Right renal pelvis (tissue), 4 donors: ENCODE results near the gene INPP5D. TPM values are rescaled to one million over a fixed set of nuclear protein-coding genes. Genes with fewer than 3 reads are reported as not detected.
A peak's percentile ranks its signal among the peaks of the same experiment; 100 is the strongest.
"Not testable (repeated sequence)": the region's sequence is repeated elsewhere in the genome, so short reads cannot be mapped to it uniquely, and the experiment has no call there.

ENCODE experiments used
- DNase-seq, 4 donors: peaks; one replicate each; pipeline ENCODE4 v3.0.0-alpha.2; 2013; ENCODE audit warnings: low read depth in 4 of 4, low spot score in 3 of 4, missing footprints in 1 of 4
- polyA plus RNA-seq, 4 donors: library from polyadenylated mRNA; unstranded; fragments of 120-200 nt; gene quantifications; one replicate each; pipeline ENCODE4 v1.2.1, GENCODE V29; 2013; ENCODE audit not compliant: insufficient read length in 4 of 4

INPP5D gene
- polyA plus RNA-seq, 4 donors = 5.4 to 10.7 (median 6.9) TPM

DNA sequence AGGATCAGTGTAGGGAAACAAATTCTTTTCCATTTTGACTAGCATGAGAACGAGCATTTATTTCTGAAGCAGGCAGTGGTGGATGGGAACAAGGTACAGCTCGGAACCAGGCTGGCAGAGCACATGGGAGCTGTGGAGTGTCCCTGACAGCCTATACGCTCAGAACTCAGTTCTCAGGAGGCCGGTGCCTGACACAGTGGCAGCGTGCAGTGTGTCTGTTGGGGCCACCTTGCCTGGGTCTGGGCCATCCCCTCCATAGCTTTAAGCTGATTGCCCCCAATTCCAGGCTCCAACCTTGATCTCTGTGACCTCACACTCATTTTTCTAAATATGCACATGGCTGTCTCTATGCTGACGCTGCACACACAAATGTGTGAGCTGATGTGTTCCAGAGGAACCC lies 136.9 kb downstream of the INPP5D start:
- no peak for DNase-seq

DNA sequence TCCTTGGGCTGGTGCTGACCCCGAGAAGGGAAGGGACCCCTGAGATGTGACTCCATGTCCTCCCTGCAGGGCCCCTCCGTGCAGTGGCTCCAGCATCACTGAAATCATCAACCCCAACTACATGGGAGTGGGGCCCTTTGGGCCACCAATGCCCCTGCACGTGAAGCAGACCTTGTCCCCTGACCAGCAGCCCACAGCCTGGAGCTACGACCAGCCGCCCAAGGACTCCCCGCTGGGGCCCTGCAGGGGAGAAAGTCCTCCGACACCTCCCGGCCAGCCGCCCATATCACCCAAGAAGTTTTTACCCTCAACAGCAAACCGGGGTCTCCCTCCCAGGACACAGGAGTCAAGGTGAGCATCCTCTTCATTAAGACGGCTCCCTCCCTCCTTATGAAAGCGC lies 137.9 kb downstream of the INPP5D start:
- no peak for DNase-seq

DNA sequence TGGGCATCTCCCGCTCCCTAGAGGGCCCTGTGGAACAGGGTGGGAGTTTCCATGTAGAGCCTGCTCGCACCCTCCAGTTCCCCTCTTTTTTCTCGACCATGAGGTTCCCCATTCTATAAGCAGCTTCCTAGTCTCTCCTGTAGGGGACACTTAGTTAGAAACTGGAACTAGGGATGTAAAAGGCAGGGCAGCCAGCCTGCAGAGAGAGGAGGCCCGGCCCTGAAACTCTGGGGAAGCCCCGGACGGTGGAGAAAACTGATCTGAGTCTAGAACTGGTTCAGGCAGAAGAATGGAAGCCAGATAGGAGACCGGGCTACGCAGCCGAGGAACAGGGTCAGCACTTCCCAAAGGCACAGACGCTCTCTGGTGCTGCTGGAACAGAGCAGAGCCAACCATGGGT lies 139.7 kb downstream of the INPP5D start:
- no peak for DNase-seq

DNA sequence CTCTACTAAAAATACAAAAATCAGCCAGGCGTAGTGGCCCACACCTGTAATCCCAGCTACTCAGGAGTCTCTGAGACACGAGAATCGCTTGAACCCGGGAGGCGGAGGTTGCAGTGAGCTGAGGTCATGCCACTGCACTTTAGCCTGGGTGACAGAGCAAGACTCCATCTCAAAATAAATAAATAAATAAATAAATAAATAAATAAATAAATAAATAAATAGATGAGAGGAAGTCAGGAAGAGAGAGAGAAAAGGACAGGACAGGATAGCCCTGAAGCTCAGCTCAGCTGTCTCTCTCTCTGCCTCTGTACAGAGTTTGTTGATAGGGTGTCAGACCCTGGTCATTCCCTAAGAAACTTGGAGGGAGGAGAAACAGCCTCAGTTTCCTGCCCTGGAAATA lies 140.6 kb downstream of the INPP5D start:
- not testable (repeated sequence) for DNase-seq

DNA sequence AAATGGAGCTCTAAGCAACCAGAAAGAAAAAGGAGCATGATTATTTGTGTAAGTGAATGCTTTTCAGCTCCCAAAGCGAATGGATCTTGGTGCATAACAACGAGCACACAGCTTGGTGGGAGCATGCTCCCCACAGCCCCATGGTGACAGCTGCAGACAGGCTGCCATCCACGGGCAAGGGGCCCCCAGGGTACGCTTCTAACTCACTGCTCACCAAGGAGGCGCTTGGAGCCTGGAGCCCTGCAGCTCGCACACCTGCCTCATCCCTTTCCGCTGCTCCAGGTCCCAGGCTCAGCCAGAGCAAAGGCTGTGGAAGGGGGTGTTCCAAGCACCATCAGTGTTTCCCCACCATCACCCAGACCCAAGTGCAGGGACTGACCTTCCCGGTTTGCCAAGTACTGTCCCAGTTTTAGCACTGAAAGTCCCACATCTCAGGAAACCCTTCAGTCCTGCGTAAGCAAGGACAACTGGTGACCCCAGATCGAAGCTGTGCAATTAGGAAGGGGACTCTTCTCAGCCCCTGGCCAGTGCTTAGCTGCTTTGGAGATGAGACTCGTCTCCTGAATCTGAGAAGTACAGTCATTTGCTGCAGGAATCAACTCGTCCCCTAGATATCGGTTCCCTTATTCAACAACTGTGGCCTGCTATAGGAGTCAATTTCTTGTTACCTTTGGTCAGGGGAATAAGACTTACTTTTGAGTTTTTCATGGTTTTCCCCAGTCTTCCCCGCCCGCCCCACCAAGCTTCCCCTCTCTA lies 141.3 kb downstream of the INPP5D start:
- DNase-seq = no peak

DNA sequence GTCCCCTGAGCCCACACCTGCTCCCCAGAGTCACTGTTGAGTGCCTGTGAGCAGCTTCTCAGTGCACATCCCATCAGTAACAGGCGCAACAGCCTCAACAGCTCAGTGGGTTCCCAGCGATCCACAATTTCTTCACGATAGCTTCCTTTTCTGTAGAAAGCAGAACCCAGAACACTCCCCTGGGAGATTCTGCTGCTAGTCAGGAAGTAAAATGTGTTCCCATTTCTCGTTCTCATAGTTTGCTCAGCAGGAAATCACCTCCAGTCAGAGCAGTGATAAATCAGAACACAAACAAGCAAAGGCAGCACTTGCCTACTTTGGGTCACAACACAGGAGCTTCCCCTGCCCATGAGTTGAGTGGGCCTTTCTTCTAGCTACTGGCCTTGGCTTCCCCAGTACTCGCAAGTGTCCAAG lies 142.4 kb downstream of the INPP5D start:
- DNase-seq = no peak

DNA sequence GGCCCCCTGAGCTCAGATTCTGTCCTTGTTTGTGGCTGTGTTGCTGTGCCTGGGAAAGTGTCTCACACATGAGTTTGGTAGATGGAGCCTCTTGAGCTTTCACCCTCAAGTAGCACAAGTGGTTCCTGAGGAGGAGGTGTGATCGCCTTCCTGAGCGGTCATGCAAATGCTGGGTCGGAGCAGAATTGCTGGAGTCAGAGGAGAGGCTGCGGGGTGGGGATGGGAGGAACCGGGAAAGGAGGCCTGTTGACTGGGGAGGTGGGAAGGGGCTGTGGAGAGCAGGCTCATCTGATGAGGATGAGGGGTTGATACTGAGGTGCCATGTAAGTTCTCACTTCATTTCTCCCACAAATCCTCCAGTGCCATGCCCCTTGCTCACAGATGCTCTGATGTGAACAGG lies 142.9 kb downstream of the INPP5D start:
- no peak for DNase-seq

DNA sequence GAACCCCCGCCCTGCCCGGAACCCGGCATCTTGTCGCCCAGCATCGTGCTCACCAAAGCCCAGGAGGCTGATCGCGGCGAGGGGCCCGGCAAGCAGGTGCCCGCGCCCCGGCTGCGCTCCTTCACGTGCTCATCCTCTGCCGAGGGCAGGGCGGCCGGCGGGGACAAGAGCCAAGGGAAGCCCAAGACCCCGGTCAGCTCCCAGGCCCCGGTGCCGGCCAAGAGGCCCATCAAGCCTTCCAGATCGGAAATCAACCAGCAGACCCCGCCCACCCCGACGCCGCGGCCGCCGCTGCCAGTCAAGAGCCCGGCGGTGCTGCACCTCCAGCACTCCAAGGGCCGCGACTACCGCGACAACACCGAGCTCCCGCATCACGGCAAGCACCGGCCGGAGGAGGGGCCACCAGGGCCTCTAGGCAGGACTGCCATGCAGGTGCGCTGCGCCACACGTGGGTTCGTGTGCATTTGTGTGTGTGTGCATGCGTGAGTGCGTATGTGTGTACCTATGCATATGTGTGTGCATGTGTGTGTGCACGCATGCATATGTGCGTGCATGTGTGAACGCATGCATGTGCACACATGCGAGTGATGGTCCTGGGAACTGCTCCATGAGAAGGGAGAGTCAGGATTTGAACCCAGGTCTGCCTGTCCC lies 144.3 kb downstream of the INPP5D start:
- no peak for DNase-seq

DNA sequence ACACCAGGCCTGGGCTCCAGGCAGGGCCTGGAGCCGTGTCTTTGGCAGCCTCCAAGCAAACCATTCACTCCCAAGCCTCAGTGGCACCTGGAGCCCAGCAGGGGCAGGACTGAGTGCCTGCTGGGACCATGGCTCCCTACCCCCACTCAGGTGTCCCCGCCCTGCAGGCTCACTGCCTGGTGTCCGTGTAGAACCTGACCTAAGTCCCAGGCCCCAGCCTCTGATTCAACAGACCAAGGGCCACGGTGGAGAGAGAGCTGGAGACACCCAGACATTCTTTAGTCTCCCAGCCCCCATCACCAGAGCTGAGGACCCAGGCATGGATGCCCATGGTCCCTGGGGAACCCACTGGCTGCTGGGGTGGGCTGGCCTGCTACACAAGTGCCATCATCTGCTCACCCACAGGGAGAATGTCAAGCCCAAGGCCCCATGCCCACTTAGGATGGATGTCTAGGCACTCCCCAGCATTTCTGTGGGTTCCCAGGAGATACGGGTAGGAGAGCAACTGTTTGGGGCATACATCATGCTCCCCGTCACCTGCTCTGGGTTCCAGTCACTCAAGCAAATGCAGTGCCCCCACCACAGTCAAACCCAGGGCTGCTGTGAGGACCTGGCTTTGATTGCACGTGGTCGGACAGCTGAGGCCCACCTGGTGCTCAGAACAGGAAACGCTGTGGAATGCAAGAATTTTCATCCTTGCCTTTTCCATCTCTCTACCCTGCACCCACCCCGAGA lies 148.4 kb downstream of the INPP5D start:
- DNase-seq = no peak

DNA sequence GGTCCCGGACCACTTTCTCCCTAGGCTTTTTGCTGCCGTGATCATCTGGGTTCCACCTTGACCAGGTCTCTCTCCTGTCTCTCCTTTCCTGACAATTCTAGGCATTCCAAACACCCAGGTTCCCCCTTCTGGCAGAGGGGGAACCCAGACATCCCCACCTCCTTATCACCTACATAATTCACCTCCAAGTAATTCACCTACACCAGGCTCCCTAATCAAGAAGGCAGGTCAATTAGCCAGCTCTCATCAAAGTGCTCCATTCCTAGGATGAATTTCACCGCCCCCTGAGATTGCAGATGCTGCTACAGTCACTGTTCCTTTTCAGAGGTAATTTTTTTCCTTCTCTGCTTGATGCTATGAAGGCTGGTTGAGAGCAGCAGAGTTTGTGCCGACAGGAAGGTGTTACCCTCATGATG lies 149.0 kb downstream of the INPP5D start:
- no peak for DNase-seq

DNA sequence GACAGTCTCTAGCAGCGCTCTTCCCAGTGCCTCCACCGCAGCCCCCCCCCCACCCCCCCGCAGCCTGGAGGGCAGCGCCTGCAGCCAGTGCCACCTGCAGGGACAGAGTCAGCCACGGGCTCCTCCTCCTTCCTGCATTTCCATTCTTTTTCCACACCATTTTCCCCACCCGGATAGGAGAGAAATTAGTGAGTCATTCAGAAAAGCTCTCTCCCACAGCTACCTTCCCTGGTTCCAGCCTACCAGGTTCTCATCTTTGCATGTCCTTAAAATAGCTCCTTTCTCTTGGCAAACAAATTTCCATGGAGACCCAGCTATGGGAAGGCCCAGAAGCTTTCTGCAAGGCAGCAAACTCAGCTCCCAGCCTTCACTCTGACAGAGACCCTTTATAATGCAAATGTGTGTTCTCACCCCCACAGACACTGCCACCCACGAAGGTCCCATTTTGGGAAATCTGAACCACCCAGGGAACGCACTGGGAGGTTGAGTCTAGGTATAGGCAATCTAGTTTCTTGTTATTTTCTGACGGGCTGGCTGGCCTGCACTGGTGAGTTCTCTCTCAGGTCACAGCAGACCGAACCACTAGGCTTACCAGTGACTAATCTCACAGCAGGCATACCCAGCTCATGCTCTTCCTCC lies 149.5 kb downstream of the INPP5D start:
- DNase-seq = no peak

DNA sequence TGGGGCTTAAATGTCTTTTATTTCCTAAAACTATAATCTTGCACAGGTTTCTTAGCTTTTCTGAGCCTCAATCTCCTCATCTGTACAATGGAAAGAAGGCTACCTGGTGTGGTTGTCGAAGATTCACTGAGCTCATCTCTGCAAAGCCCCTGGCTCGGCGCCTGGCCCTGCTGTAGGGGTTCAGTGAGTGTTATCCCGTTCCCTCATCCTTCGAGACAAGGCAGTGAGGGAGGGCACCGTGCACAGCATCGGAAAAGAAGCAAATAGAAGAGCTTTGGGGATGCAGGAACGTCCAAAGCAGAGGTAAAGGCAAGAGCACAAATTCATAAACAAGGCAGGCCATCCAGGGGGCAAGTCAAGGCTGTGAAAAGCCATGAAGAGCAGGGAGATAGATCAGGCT lies 150.1 kb downstream of the INPP5D start:
- no peak for DNase-seq

DNA sequence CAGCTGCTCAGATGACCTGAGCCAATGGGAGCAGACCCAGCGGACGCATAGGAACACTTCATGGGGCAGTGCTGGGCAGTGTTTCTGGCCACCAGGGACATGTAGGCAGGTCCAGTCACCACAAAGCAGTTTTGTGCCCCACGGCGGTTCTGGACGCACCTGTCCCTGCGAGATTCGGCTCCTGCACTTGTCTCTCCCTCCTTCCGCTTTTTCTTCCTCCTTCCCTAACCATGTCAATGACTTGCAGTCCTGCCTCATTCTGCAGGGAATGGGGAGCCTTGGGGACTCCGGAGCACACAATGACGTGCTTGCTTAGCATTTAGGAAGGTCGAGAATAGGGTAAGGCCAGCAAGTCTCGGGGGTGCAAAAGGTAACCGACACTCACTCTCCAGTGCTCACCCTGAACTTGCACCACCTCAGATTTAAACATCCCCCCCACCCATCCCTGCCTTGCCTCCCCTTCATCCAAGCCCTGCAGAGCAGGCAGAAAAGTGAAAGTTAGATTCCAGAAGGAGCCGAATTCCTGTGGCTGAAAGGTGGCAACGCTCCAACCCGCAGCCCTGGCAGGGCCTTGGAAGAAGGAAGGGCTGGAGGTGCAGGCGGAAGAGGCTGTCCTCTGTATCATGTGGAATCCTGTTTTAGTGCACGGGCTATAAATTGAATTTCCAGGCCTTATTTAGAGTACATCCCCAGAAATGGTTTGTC lies 150.9 kb downstream of the INPP5D start:
- DNase-seq = peak in 1 of 4 donors; percentile 4

DNA sequence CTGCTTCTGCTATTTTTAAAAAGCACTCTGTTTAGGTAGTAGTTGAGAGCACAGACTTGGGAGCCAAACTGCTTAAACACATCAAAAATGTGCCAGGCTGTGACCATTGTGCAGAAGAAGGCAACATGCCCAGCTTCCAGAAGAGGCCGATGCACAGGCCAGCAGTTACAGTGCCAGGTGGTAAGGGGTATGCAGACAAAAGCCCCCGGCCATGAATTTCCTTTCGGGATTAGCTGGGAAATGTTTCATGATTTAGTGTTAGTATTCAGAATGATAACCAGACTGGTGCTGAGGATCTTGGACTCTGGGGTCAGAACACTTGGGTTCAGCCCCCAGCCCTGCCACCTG lies 151.4 kb downstream of the INPP5D start:
- DNase-seq = no peak

DNA sequence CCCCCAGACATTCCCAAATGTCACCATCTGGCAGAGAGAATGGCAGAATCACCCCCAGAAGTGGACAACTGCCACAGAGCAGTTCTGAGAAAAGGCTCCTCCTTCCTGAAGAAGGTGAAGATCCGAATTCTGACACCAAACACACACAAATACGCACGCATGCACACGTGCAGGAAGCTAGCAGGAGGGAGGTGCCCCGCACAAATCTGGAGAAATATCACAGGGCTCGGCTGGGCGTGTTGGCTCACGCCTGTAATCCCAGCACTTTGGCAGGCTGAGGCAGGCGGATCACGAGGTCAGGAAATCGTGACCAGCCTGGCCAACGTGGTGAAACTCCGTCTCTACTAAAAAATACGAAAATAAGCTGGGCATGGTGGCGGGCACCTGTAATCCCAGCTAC lies 152.9 kb downstream of the INPP5D start:
- no peak for DNase-seq

DNA sequence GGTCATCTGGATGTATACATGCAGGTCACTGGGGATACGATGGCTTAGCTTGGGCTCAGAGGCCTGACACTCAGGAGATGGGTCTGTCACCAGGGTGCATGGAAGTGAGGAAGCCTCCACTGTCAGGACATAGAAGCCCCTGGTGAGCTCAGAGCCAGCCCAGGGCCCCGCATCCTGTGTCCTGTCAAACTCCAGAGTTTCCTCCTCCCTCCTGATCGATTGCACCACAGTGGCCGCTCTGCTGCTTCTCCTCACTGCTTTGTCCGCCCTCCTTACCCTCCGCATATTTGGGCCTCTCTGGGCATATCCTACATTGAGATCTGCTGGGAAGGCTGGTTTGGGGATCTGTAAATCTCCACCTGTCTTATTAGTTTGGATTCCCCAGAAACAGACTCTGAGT lies 153.8 kb downstream of the INPP5D start:
- no peak for DNase-seq

DNA sequence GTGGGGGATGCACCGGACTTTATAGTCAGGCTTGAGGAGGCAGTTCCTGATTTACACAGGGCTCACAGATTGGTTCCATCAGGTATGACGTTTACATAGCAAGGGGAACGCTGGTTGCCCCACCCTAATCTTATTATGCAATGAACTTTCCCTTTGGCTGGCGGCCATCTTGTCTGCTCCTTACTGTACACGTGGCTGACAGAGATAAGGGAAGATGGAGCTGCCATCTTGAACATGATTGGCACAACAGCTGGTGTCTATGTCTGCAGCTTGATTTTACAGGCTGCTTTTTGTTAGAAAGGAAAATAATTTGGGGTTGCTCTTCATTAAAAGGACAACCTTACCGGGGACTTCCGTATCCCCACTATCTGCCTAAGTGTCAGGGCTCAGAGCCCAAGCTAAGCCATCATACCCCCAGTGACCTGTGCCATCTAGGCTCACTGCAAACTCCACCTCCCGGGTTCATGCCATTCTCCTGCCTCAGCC lies 157.8 kb downstream of the INPP5D start:
- DNase-seq = no peak

DNA sequence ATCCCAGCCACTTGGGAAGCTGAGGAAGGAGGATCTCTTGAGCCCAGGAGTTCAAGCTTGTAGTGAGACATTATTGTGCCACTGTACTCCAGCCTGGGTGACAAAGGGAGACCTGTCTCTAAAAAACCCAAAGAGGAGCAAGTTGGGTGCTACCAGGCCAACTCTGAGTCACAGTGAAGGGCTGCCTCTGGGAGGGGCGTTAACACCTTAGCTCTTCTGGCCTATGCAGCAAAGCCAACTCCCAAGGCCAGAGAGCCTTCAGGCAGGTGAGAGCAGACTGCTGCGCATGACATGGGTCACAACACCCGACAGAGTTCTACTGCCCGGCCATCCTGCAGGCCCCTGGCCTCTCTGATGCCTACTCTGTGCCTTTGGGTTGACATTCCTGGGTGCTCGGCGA lies 158.7 kb downstream of the INPP5D start:
- no peak for DNase-seq

DNA sequence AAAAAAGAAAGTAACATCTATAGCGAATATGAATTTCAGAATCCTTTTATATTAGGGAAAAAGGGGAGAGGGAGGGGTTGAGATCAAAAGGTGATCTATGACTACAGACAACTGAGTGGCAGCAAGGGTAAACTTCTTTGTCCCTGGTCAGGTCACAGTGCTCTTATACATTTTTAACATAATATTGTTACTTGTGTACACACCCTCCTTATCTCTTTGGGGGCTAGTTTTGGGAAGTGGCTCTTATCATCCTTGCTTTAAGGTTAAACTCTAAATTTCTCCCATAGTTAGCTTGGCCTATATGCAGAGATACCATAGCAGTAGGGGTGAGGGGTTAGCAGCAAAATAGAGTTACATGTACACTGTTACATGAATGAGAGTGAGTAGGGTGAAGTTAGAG lies 159.7 kb downstream of the INPP5D start:
- DNase-seq = no peak

DNA sequence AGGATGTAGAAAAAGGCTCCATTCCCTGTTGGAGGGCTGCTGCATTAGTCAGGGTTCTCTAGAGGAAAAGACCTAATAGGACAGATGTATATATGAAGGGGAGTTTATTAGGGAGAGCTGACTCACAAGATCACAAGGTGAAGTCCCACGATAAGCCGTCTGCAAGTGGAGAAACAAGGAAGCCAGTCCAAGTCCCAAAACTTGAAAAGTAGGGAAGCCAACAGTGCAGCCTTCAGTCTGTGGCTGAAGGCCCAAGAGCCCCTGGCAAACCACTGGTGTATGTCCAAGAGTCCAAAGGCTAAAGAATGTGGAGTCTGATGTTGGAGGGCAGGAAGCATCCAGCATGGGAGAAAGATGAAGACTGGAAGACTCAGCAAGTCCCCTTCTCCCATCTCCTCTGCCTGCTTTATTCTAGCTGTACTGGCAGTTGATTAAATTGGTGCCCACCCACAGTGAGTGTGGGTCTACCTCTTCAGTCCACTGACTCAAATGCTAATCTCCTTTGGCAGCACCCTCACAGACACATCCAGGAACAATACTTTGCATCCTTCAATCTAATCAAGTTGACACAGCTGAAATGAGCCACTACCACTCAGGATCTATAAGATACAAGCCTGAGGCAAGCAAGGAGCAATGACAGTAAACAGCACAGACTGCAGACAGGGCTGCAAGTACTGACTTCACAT lies 161.4 kb downstream of the INPP5D start:
- DNase-seq = no peak
